Measurements from ENCODE around the gene ZNF532. TPM values are rescaled to one million over a fixed set of nuclear protein-coding genes. Genes with fewer than 3 reads are reported as not detected.

Gene ZNF532
- total and polyA plus RNA-seq, 9 of the 15 experiments (the other 6 are each of a cell fraction or from before 2014, with no cell fraction given), result 0.42 TPM; not detected in 8

DNA sequence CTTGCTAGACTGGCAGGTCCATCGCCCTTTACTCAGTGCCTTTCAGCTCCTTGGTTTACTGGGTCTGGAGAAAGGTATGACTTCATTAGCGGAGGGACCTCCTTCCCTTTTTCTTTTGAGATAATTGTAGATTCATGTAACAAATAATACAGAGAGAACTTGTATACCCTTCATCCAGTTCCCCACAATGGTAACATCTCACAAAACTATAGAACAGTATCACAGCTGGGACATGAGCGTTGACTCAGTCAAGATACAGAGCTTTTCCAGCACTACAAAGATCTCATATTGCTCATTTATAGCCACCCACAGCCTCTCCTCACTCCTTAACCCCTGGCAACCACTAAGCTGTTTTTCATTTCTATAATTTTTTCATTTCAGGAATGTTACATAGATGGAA, 59.8 kb downstream of the ZNF532 start:
- in situ Hi-C loops (cut with MboI), result no loop called here
- TF ChIP-seq PCBP1 (IDR thresholded peaks at IDR 0.05; ENCODE audit: low read depth, low read length, poor library complexity, severe bottlenecking), result no peak
- intact Hi-C loops (cut with micrococcal nuclease), result no loop called here

GRCh38 chr18:58927659-58928058, 63.0 kb downstream of the ZNF532 start:
- WGBS (ENCODE audit: insufficient coverage, low coverage, missing lambda C conversion rate), result 0% methylated on average over 5 of the region's 5 CpGs
- intact Hi-C loops (cut with micrococcal nuclease), result no loop called here
- H2AFZ ChIP-seq (ENCODE audit: low read depth, low read length), result no peak overlapping the region
- H3K4me3 ChIP-seq, result no peak overlapping the region
- H3K4me1 ChIP-seq (replicated peaks in 1 of 2; ENCODE audit: control insufficient read depth in 2 of 2, insufficient read depth in 2 of 2, low read length in 2 of 2), result no peaks in the 10 kb centered on the region
- no peaks in the 10 kb centered on the region for H3K79me2 ChIP-seq (ENCODE audit: control insufficient read depth, insufficient read depth, low read length)
- H3K27ac ChIP-seq (ENCODE audit: extremely low read depth, low read depth, low read length), result no peak overlapping the region
- CTCF ChIA-PET (ENCODE audit: low intra/inter-chr PET ratio), result no interaction called here
- no peaks in the 10 kb centered on the region for H3K9me1 ChIP-seq (ENCODE audit: control insufficient read depth, insufficient read depth, low read length)
- H3K4me2 ChIP-seq (ENCODE audit: insufficient read depth, low read length), result no peak overlapping the region
- H3K9ac ChIP-seq (ENCODE audit: insufficient read depth in 1 of 2, low read depth in 2 of 2, low read length in 2 of 2), result no peak overlapping the region
- no peaks in the 10 kb centered on the region for H4K20me1 ChIP-seq (replicated peaks; ENCODE audit: control insufficient read depth, insufficient read depth, low read length)
- peaks cover 0 to 8% of the 10 kb centered on the region in 2 experiments; a peak in 2 of 5 replicates for H3K27me3 ChIP-seq (ENCODE audit: control insufficient read depth in 2 of 2, insufficient read depth in 2 of 2, low read length in 2 of 2)
- DNase-seq (ENCODE audit: extremely low read depth in 1 of 4, low spot score in 3 of 4) (no peak), ATAC-seq (no peak), FAIRE-seq (no peak)
- H3K9me3 ChIP-seq (replicated peaks; ENCODE audit: control insufficient read depth, insufficient read depth, low read depth, low read length), result no peaks in the 10 kb centered on the region
- in situ Hi-C loops (cut with MboI), result no loop called here
- BruUV-seq (replicated peaks), result no TSS peak
- no peaks in the 10 kb centered on the region for H3K36me3 ChIP-seq (ENCODE audit: control insufficient read depth, insufficient read depth, low read length)
- POLR2A ChIA-PET, result no interaction called here
- TF ChIP-seq CC2D1A (IDR thresholded peaks at IDR 0.05) (no peak), MLX (CRISPR knock-in tag; conservative IDR thresholded peaks at IDR 0.05) (no peak), BDP1 (IDR thresholded peaks at IDR 0.05; ENCODE audit: insufficient read depth, insufficient read length) (no peak), NFE2L1 (tag; IDR thresholded peaks at IDR 0.05; ENCODE audit: borderline replicate concordance, low read depth) (no peak), POLR2AphosphoS2 (IDR thresholded peaks at IDR 0.05; ENCODE audit: low read length) (no peak), JUN (IDR thresholded peaks at IDR 0.05; ENCODE audit: borderline replicate concordance, low read depth, low read length) (no peak), JUN (CRISPR knock-in tag; IDR thresholded peaks at IDR 0.05; ENCODE audit: borderline replicate concordance) (no peak), ATF2 (CRISPR knock-in tag; IDR thresholded peaks at IDR 0.05) (no peak), CBX5 (IDR thresholded peaks at IDR 0.05; ENCODE audit: borderline replicate concordance, low read depth) (no peak), LARP7 (IDR thresholded peaks at IDR 0.05) (no peak), ZC3H11A (IDR thresholded peaks at IDR 0.05; ENCODE audit: low read depth, low read length) (no peak), TCF7L2 (IDR thresholded peaks at IDR 0.05; ENCODE audit: low read depth, low read length) (no peak), NCOA4 (IDR thresholded peaks at IDR 0.05; ENCODE audit: partially characterized antibody) (no peak), RBM17 (IDR thresholded peaks at IDR 0.05; ENCODE audit: borderline replicate concordance, low read depth, low read length) (no peak), ZNF175 (CRISPR knock-in tag; IDR thresholded peaks at IDR 0.05; ENCODE audit: low read depth) (no peak), HNRNPUL1 (IDR thresholded peaks at IDR 0.05; ENCODE audit: low read length) (no peak)

More for the DNA sequence above, 59.8 kb downstream of the ZNF532 start:
- no peak overlapping the region for H3K27ac ChIP-seq (ENCODE audit: extremely low read depth, low read depth, low read length)
- no peaks in the 10 kb centered on the region for H3K9me1 ChIP-seq (ENCODE audit: control insufficient read depth, insufficient read depth, low read length)
- no peak overlapping the region for H3K4me2 ChIP-seq (ENCODE audit: insufficient read depth, low read length)
- DNase-seq (ENCODE audit: extremely low read depth in 1 of 4, low spot score in 3 of 4) (no peak), FAIRE-seq (no peak), ATAC-seq (no peak)
- WGBS (ENCODE audit: insufficient coverage, low coverage, missing lambda C conversion rate), result 0% methylated on average over 3 of the region's 3 CpGs
- no peak overlapping the region for H2AFZ ChIP-seq (ENCODE audit: low read depth, low read length)
- H4K20me1 ChIP-seq (replicated peaks; ENCODE audit: control insufficient read depth, insufficient read depth, low read length), result no peaks in the 10 kb centered on the region
- ChIA-PET CTCF (ENCODE audit: low intra/inter-chr PET ratio) (no interaction called here), POLR2A (no interaction called here)
- no peaks in the 10 kb centered on the region for H3K36me3 ChIP-seq (ENCODE audit: control insufficient read depth, insufficient read depth, low read length)
- peaks cover 0 to 10% of the 10 kb centered on the region in 2 experiments; a peak in 2 of 5 replicates for H3K27me3 ChIP-seq (ENCODE audit: control insufficient read depth in 2 of 2, insufficient read depth in 2 of 2, low read length in 2 of 2)
- BruUV-seq (replicated peaks), result no TSS peak
- no peak overlapping the region for H3K9ac ChIP-seq (ENCODE audit: insufficient read depth in 1 of 2, low read depth in 2 of 2, low read length in 2 of 2)
- no peaks in the 10 kb centered on the region for H3K79me2 ChIP-seq (ENCODE audit: control insufficient read depth, insufficient read depth, low read length)
- H3K4me1 ChIP-seq (replicated peaks in 1 of 2; ENCODE audit: control insufficient read depth in 2 of 2, insufficient read depth in 2 of 2, low read length in 2 of 2), result no peaks in the 10 kb centered on the region
- no peak overlapping the region for H3K4me3 ChIP-seq
- H3K9me3 ChIP-seq (replicated peaks; ENCODE audit: control insufficient read depth, insufficient read depth, low read depth, low read length), result no peaks in the 10 kb centered on the region
